Fibroblast of pulmonary artery (primary cell): Measurements from ENCODE around the gene PXYLP1.

Experiments
- DNase-seq: peaks from one replicate; pipeline ENCODE4 v3.0.0-alpha.2; 2010; ENCODE audit warnings: low read depth
- H3K4me3 ChIP-seq: replicated peaks from 2 replicates; pipeline ENCODE4 v1.5.1; 2011; ENCODE audit warnings: low read depth, mild to moderate bottlenecking, control low read depth, low read length, moderate library complexity
- TF ChIP-seq, protein P1 (sequence below): IDR thresholded peaks from 2 replicates; pipeline ENCODE4 v1.5.1; 2011; ENCODE audit warnings: mild to moderate bottlenecking, control low read depth, low read length, inconsistent platforms; ENCODE audit errors: missing control alignments

Gene PXYLP1

DNA sequence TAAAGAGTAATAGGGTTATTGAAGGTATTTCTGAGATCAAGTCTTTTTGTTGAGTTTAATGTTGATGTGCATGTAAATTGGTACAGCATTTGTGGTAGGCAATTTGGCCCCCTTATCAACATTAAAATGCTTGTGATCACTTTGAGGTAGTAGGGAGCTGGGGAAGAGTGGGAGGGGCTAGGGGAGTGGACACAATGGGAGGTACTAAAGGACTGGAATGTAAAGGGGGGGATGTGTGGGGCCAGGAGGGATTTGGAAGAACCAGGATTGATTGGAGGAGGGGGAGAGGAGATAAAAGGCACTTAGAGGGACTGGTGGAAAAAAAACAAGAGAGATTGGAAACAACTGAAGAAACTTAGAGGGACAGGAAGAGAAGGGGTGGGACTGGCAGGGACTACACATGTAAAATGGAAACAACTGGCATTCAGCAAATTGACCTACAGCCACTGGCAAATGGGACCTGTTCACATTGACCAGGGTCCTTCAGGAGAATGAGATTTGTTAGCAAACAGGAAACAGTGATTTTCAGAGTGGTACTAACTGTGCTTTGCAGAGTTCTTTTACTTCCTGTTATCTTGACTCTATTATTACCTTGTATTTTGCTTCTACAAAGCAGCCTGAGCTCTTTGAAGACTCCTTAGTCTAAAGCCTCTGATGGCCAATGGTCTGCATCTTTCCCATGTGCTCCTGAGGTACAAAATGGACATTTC lies 88.9 kb downstream of the PXYLP1 start:
- TF ChIP-seq, protein P1, sequence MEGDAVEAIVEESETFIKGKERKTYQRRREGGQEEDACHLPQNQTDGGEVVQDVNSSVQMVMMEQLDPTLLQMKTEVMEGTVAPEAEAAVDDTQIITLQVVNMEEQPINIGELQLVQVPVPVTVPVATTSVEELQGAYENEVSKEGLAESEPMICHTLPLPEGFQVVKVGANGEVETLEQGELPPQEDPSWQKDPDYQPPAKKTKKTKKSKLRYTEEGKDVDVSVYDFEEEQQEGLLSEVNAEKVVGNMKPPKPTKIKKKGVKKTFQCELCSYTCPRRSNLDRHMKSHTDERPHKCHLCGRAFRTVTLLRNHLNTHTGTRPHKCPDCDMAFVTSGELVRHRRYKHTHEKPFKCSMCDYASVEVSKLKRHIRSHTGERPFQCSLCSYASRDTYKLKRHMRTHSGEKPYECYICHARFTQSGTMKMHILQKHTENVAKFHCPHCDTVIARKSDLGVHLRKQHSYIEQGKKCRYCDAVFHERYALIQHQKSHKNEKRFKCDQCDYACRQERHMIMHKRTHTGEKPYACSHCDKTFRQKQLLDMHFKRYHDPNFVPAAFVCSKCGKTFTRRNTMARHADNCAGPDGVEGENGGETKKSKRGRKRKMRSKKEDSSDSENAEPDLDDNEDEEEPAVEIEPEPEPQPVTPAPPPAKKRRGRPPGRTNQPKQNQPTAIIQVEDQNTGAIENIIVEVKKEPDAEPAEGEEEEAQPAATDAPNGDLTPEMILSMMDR, result no peak
- no peak for DNase-seq
- no peak overlapping the region for H3K4me3 ChIP-seq

DNA sequence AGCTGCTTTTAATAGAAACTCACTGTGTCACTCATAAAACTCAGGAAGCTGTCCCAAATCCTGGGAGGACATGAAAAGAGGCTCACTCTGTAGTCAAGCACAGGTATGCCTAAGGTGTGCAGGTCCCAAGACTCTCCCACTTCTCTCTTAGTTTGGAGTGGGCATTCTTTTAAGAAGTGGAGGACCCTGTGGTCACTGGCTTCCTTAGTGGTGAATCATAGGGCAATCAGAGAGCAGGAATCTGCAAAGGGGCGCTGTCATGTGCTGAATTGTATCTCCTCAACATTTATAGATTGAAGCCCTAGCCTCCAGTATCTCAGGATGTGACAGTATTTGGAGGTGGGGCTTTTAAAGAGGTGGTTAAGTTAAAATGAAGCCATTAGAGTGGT lies 89.5 kb downstream of the PXYLP1 start:
- peak; percentile 45 for DNase-seq
- TF ChIP-seq, protein P1, result no peak
- H3K4me3 ChIP-seq, result no peak overlapping the region

DNA sequence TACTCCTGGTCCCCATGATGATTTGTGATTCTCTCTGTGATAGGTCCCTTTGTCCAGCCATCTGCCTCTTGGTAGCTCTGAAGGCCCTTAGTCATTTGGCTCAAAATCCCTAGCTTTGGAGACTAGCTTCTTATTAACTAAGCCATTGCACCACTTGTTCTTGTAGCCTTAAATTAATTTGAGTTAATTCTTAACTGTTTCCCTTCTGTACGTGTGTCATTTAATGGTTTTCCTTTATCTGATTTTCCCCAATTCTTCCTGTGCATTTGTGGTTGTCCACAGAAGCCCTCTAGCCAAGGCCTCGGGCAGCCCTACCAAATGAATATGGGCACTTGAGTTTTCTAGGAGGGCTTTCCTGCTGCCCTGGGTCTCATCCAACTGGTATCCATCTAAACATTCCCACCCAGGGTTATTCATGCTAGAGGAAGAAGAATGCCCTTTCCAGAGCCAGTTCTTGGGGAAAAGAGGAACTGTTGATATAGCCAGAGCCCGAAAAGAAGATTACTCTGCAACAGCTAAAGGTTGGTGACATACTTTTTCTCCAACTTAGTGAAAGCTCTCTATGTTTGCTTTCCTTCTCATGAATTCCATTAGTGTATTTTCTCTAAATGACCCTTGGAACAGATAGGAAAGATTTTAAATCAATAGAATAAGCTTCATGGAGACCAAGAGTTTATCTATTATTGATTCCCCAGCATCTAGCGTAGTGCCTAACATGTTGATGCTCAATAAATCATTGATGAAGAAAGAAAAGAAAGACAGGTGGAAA lies 92.5 kb downstream of the PXYLP1 start:
- TF ChIP-seq, protein P1, result no peak
- no peak overlapping the region for H3K4me3 ChIP-seq
- DNase-seq, result no peak

DNA sequence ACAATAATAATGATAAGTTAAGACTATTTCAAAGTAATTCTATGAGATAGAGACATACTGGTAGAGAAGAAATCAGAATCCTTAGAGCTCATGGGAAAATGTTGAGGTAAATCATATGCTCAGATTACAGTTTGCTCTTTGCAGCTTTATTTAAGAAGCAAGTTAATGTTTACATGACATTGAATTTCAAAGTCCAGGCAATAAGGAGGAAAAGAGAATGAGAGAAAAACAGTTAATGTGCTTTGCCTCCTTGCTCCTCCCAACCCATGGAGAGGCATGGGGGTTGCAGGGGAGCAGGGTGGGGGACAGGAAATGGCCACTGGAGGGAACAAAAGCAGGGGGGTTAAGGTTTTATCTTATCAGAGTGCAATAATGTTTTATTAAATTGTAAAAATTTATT lies 94.5 kb downstream of the PXYLP1 start:
- no peak overlapping the region for H3K4me3 ChIP-seq
- DNase-seq, result peak; percentile 66
- TF ChIP-seq, protein P1, result no peak

DNA sequence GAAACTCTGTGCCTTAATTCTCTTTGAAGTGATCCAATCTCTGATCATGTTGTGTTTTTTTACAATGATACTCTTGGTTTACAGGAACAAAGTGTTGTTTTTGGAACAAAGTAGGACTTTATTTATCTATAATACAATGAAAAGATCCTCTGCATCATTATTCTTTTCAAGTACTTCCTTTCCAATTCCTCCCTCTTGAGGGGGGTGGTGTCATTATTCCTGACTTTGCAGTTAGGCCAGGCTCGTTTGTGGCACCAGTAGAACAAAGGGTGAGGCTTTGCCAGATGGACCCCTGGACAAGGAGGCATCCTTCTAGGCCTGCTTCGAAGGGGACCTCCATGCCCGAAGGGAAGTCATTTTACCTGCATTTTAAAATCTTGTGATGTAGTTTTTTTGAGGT lies 95.0 kb downstream of the PXYLP1 start:
- peak; percentile 84 for DNase-seq
- TF ChIP-seq, protein P1, result peak; percentile 15
- no peak overlapping the region for H3K4me3 ChIP-seq

DNA sequence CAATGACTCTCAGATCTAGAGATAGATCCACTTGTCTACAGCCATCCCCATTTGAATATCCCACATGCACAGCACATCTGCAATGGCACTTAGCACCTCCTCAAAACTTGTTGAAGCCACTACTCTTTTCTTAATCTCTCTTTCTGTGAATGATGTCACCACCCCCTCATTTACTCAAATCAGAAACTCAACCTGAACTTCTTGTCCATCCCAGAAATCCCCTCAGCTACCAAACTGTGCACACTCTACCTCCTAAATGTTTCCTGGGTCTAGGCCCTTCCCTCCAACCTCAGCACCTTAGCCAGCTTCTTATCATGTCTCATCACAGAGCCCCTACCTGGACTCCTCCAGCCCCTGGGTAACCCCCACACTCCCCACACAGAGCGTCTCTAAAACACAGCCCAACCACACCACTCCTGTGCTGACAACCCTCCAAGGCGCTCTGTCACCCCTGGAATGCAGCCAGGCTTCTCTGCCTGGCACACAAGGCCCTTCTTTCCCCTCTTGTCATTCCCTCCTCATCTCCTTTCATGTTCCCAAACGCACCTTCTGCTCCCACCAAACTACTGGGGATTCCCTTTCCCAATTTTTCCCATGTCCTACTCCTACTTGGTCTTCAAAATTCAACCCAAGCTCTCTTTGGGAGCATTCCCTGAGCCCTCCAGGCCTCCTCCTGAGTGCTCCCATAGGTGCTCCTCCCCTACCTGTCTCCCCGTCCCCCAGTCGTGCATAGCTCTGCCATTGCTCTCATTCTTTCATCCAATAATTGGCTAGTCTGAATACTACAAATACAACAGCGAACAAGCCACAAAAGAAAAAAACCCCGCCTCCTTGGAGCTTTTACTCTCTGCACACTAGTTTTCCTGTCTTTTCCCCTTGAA lies 96.9 kb downstream of the PXYLP1 start:
- DNase-seq, result no peak
- H3K4me3 ChIP-seq, result no peak overlapping the region
- TF ChIP-seq, protein P1, result no peak
